LHCN-M2 (cell line): ENCODE measurements around the gene GPR107. TPM values are rescaled to one million over a fixed set of nuclear protein-coding genes. Genes with fewer than 3 reads are reported as not detected.

Experiments
- DNase-seq: peaks from one replicate; pipeline ENCODE4 v3.0.0-alpha.2; 2012; ENCODE audit warnings: low read depth
- total RNA-seq: library from RNA; depleted of rRNA; stranded (reverse); fragments of >200 nt; gene quantifications from 2 replicates; pipeline ENCODE4 v1.2.3, GENCODE V29; 2014

GPR107 gene
- total RNA-seq, 1 experiment from 2014 or later = 20.3 TPM

GRCh38 chr9:130110166-130110565 lies 56.5 kb downstream of the GPR107 start:
- DNase-seq = no peak

GRCh38 chr9:130110596-130111021 lies 56.9 kb downstream of the GPR107 start:
- peak; percentile 18 for DNase-seq

GRCh38 chr9:130111786-130112537 lies 58.3 kb downstream of the GPR107 start:
- no peak for DNase-seq

GRCh38 chr9:130112538-130113151 lies 58.9 kb downstream of the GPR107 start:
- DNase-seq = no peak

- DNase-seq = no peak
Measured at GRCh38 chr9:130114741-130115140, 61.0 kb downstream of the GPR107 start.

- DNase-seq = no peak
Measured at GRCh38 chr9:130116346-130116745, 62.6 kb downstream of the GPR107 start.

- DNase-seq = no peak
Measured at GRCh38 chr9:130117376-130117775, 63.7 kb downstream of the GPR107 start.

GRCh38 chr9:130117816-130118632 lies 64.3 kb downstream of the GPR107 start:
- peak; percentile 81 for DNase-seq

- DNase-seq = peak; percentile 55
Measured at GRCh38 chr9:130118841-130119518, 65.3 kb downstream of the GPR107 start.

GRCh38 chr9:130119519-130120298 lies 66.0 kb downstream of the GPR107 start:
- DNase-seq = no peak

GRCh38 chr9:130120299-130120587 lies 66.5 kb downstream of the GPR107 start:
- no peak for DNase-seq

- DNase-seq = no peak
Measured at GRCh38 chr9:130120832-130121231, 67.1 kb downstream of the GPR107 start.

- DNase-seq = peak; percentile 57
Measured at GRCh38 chr9:130122456-130122855, 68.8 kb downstream of the GPR107 start.

GRCh38 chr9:130124085-130124860 lies 70.6 kb downstream of the GPR107 start:
- no peak for DNase-seq

GRCh38 chr9:130126721-130127433 lies 73.2 kb downstream of the GPR107 start:
- no peak for DNase-seq

GRCh38 chr9:130128251-130128650 lies 74.5 kb downstream of the GPR107 start:
- DNase-seq = no peak

GRCh38 chr9:130128733-130129431 lies 75.2 kb downstream of the GPR107 start:
- no peak for DNase-seq

GRCh38 chr9:130129432-130130061 lies 75.8 kb downstream of the GPR107 start:
- DNase-seq = no peak

GRCh38 chr9:130132746-130133145 lies 79.0 kb downstream of the GPR107 start:
- DNase-seq = no peak
